ENCODE results near the gene WIPF3. TPM values are rescaled to one million over a fixed set of nuclear protein-coding genes. Genes with fewer than 3 reads are reported as not detected.

Gene WIPF3
- total and polyA plus RNA-seq, 2 donors from 2014 or later, result 3.8 to 4.5 TPM

DNA sequence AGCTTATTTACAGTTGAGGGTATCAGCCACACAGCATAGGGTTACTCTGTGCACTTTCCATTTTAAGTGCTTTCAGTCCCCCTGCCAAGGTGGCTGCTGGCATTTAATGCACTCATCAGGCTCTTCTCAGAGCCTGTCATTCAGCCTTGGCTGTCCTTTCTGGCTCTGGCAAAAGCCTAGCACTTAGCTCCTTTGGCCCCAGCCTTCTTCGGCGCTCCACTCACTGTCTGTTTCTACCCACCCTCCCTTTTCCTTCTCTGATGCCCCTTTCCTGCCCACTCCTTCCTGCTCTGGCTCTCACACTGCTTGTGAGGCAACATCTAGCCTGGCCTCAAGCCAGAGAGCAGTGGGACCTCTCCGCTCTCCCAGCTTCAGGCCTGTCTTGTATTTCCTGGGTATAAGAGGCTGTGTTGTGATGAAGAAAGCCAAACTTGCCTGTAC, 60.2 kb downstream of the WIPF3 start:
- H3K36me3 ChIP-seq (ENCODE audit: control insufficient read depth in 2 of 3, insufficient read depth in 3 of 3, low read length in 3 of 3), result no peaks in the 10 kb centered on the region
- no peak overlapping the region for H3K9ac ChIP-seq (ENCODE audit: low read length in 3 of 3)
- TF ChIP-seq, protein P1, sequence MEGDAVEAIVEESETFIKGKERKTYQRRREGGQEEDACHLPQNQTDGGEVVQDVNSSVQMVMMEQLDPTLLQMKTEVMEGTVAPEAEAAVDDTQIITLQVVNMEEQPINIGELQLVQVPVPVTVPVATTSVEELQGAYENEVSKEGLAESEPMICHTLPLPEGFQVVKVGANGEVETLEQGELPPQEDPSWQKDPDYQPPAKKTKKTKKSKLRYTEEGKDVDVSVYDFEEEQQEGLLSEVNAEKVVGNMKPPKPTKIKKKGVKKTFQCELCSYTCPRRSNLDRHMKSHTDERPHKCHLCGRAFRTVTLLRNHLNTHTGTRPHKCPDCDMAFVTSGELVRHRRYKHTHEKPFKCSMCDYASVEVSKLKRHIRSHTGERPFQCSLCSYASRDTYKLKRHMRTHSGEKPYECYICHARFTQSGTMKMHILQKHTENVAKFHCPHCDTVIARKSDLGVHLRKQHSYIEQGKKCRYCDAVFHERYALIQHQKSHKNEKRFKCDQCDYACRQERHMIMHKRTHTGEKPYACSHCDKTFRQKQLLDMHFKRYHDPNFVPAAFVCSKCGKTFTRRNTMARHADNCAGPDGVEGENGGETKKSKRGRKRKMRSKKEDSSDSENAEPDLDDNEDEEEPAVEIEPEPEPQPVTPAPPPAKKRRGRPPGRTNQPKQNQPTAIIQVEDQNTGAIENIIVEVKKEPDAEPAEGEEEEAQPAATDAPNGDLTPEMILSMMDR (IDR thresholded peaks at IDR 0.05; ENCODE audit: borderline replicate concordance, extremely low read depth, insufficient read depth), result no peak
- H3K4me1 ChIP-seq (ENCODE audit: control insufficient read depth in 2 of 3, insufficient read depth in 2 of 3, low read depth in 1 of 3, low read length in 3 of 3), result no peaks in the 10 kb centered on the region
- no peak overlapping the region for H3K27ac ChIP-seq (ENCODE audit: low read depth in 2 of 2, low read length in 2 of 2)
- no peaks in the 10 kb centered on the region for H3K27me3 ChIP-seq (ENCODE audit: control insufficient read depth, insufficient read depth, low read length)
- H3K4me3 ChIP-seq (ENCODE audit: low read length in 3 of 3), result no peak overlapping the region
- DNase-seq (no peak), FAIRE-seq (no peak)
- no peaks in the 10 kb centered on the region for H3K9me3 ChIP-seq (ENCODE audit: control insufficient read depth in 2 of 3, insufficient read depth in 1 of 3, low read length in 3 of 3)
- intact Hi-C loops (cut with DNase I), result no loop called here

DNA sequence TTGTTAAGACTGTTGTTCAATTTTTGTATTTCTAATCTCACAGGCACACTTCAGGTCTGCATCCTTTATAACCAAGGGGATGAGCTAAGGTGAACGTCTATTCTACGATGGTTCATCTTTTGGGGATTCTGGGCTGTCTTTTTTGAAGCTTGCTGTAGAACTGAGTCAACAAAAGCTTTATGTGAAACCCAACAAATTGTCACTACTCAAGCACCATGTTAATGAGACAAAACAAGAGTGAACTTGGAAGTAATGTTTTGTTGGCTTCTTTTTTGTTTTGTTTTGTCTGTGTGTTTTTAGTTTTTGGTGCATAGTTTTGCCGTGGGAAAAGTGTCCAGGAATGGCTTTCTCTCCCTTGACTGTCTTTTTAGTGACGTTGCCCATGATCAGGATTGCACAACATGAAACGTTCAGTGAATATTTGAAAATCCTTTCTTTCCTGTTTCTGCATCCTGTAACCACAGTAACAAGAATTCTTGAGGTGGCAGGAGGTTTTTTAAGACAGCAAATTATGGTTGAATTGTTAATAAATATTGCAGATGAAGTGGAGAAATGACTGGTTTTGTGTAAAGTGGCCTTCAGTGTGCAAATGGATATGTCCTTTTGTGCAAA, 65.6 kb downstream of the WIPF3 start:
- Histone ChIP-seq H3K9ac (ENCODE audit: low read length in 3 of 3) (no peak overlapping the region), H3K27me3 (ENCODE audit: control insufficient read depth, insufficient read depth, low read length) (no peaks in the 10 kb centered on the region), H3K27ac (ENCODE audit: low read depth in 2 of 2, low read length in 2 of 2) (no peak overlapping the region), H3K9me3 (ENCODE audit: control insufficient read depth in 2 of 3, insufficient read depth in 1 of 3, low read length in 3 of 3) (no peaks in the 10 kb centered on the region), H3K36me3 (ENCODE audit: control insufficient read depth in 2 of 3, insufficient read depth in 3 of 3, low read length in 3 of 3) (no peaks in the 10 kb centered on the region), H3K4me1 (ENCODE audit: control insufficient read depth in 2 of 3, insufficient read depth in 2 of 3, low read depth in 1 of 3, low read length in 3 of 3) (no peaks in the 10 kb centered on the region), H3K4me3 (ENCODE audit: low read length in 3 of 3) (no peak overlapping the region)
- FAIRE-seq (no peak), DNase-seq (no peak)
- intact Hi-C loops (cut with DNase I), result no loop called here
- TF ChIP-seq, protein P1 (IDR thresholded peaks at IDR 0.05; ENCODE audit: borderline replicate concordance, extremely low read depth, insufficient read depth), result no peak

DNA sequence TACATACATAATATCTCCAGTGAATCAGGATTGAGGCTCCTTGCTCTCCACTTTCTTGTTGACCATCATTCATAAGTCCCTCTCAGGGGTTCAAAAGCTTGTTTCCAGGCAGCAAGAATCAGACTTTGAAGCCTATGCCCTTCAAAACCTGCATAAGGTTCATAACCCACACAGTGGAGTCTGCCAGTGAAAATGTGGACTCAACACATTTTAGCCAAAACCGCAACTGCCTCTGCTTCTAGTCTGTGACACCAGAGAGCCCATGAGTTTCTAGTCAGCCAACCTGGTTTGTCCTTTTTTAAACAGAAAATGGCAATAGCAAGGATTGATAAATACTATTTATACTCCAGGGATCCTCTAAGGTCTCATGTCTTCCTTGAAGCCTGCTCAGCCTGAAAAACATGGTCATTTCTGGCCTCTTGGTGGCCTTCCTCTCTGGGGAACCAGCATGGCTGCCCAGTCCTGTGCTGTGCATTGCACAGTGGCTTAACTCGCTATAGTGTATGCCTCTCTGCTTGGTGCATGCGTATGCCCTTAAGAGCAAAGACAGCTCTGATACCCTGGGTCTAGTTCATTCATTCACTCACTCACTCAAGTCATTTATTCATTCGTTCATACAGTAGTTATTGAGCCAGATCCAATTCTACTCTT, 67.5 kb downstream of the WIPF3 start:
- no peak for DNase-seq
- Histone ChIP-seq H3K9ac (ENCODE audit: low read length in 3 of 3) (no peak overlapping the region), H3K27me3 (ENCODE audit: control insufficient read depth, insufficient read depth, low read length) (no peaks in the 10 kb centered on the region), H3K9me3 (ENCODE audit: control insufficient read depth in 2 of 3, insufficient read depth in 1 of 3, low read length in 3 of 3) (no peaks in the 10 kb centered on the region), H3K36me3 (ENCODE audit: control insufficient read depth in 2 of 3, insufficient read depth in 3 of 3, low read length in 3 of 3) (no peaks in the 10 kb centered on the region), H3K27ac (ENCODE audit: low read depth in 2 of 2, low read length in 2 of 2) (no peak overlapping the region), H3K4me1 (ENCODE audit: control insufficient read depth in 2 of 3, insufficient read depth in 2 of 3, low read depth in 1 of 3, low read length in 3 of 3) (no peaks in the 10 kb centered on the region), H3K4me3 (ENCODE audit: low read length in 3 of 3) (no peak overlapping the region)
- intact Hi-C loops (cut with DNase I), result no loop called here
- TF ChIP-seq, protein P1 (IDR thresholded peaks at IDR 0.05; ENCODE audit: borderline replicate concordance, extremely low read depth, insufficient read depth), result no peak
- FAIRE-seq, result no peak
